ENCODE measurements around the gene XDH. TPM values are rescaled to one million over a fixed set of nuclear protein-coding genes. Genes with fewer than 3 reads are reported as not detected.

Gene XDH
- total and polyA plus RNA-seq, 9 of the 15 experiments (the other 6 are each of a cell fraction or from before 2014, with no cell fraction given): 0.04 to 0.06 TPM; not detected in 7

- in situ Hi-C loops (cut with MboI) (no loop called here), intact Hi-C loops (cut with micrococcal nuclease) (no loop called here)
- Histone ChIP-seq H3K9me3 (replicated peaks; ENCODE audit: control insufficient read depth, insufficient read depth, low read depth, low read length) (no peaks in the 10 kb centered on the region), H3K27ac (ENCODE audit: extremely low read depth, low read depth, low read length) (no peak overlapping the region), H3K4me2 (ENCODE audit: insufficient read depth, low read length) (no peak overlapping the region), H3K9me1 (ENCODE audit: control insufficient read depth, insufficient read depth, low read length) (no peaks in the 10 kb centered on the region), H3K4me1 (replicated peaks in 1 of 2; ENCODE audit: control insufficient read depth in 2 of 2, insufficient read depth in 2 of 2, low read length in 2 of 2) (no peaks in the 10 kb centered on the region), H4K20me1 (replicated peaks; ENCODE audit: control insufficient read depth, insufficient read depth, low read length) (no peaks in the 10 kb centered on the region), H3K79me2 (ENCODE audit: control insufficient read depth, insufficient read depth, low read length) (no peaks in the 10 kb centered on the region), H3K27me3 (ENCODE audit: control insufficient read depth in 2 of 2, insufficient read depth in 2 of 2, low read length in 2 of 2) (peaks cover 0 to 18% of the 10 kb centered on the region in 2 experiments; a peak in 3 of 5 replicates), H3K4me3 (no peak overlapping the region), H3K9ac (ENCODE audit: insufficient read depth in 1 of 2, low read depth in 2 of 2, low read length in 2 of 2) (no peak overlapping the region), H2AFZ (ENCODE audit: low read depth, low read length) (no peak overlapping the region), H3K36me3 (ENCODE audit: control insufficient read depth, insufficient read depth, low read length) (no peaks in the 10 kb centered on the region)
- ChIA-PET CTCF (ENCODE audit: low intra/inter-chr PET ratio) (no interaction called here), POLR2A (interaction anchor here (1.0 kb wide), 1 partner anchor 28 kb away, joined by 3 read pairs; no protein-coding TSS in a partner anchor)
- ATAC-seq (no peak), DNase-seq (ENCODE audit: extremely low read depth in 1 of 4, low spot score in 3 of 4) (no peak), FAIRE-seq (no peak)
- BruUV-seq (replicated peaks): no TSS peak
- 2% methylated on average over 15 of the region's 15 CpGs for WGBS (ENCODE audit: insufficient coverage, low coverage, missing lambda C conversion rate)
- no peak for TF ChIP-seq CUX1 (CRISPR knock-in tag; IDR thresholded peaks at IDR 0.05)
- TF ChIP-seq UBTF (IDR thresholded peaks at IDR 0.05; ENCODE audit: borderline replicate concordance in 1 of 2, low read depth in 2 of 2, low read length in 2 of 2): no peak
- TF ChIP-seq MCM5 (IDR thresholded peaks at IDR 0.05; ENCODE audit: low read depth): no peak
- TF ChIP-seq NRF1 (conservative IDR thresholded peaks at IDR 0.05 in 1 of 2, IDR thresholded peaks at IDR 0.05 in 1 of 2): no peak
- TF ChIP-seq CBFB (CRISPR knock-in tag; IDR thresholded peaks at IDR 0.05): no peak
- TF ChIP-seq KDM4B (IDR thresholded peaks at IDR 0.05; ENCODE audit: borderline replicate concordance in 2 of 2, low read depth in 1 of 2): no peak
- TF ChIP-seq SNRNP70 (optimal IDR thresholded peaks at IDR 0.05; ENCODE audit: low read depth, low read length): no peak
- no peak for TF ChIP-seq ZNF121 (CRISPR knock-in tag; conservative IDR thresholded peaks at IDR 0.05)
These were observed 50.4 kb downstream of the XDH start for GRCh38 chr2:31363956-31364750.

Measured in K562 (cell line).